Fibroblast of villous mesenchyme (primary cell): ENCODE data around the gene VDAC2. TPM values are rescaled to one million over a fixed set of nuclear protein-coding genes. Genes with fewer than 3 reads are reported as not detected.

ENCODE experiments used
- DNase-seq: peaks from one replicate; pipeline ENCODE4 v3.0.0-alpha.2; 2010; ENCODE audit warnings: low read depth
- H3K4me3 ChIP-seq: 2 replicates; pipeline ENCODE4 v1.5.1; 2011; ENCODE audit warnings: low read depth, mild to moderate bottlenecking, low read length
- total RNA-seq: library from RNA; depleted of rRNA; stranded (reverse); fragments of >200 nt; gene quantifications from 2 replicates; pipeline ENCODE4 v1.2.3, GENCODE V29; 2012
- TF ChIP-seq, protein P1 (sequence below): IDR thresholded peaks from 2 replicates; pipeline ENCODE4 v1.5.1; 2012; ENCODE audit warnings: low read depth, mild to moderate bottlenecking, low read length; ENCODE audit not compliant: insufficient read depth

Gene VDAC2
- total RNA-seq, 1 donor, result 182 TPM

DNA sequence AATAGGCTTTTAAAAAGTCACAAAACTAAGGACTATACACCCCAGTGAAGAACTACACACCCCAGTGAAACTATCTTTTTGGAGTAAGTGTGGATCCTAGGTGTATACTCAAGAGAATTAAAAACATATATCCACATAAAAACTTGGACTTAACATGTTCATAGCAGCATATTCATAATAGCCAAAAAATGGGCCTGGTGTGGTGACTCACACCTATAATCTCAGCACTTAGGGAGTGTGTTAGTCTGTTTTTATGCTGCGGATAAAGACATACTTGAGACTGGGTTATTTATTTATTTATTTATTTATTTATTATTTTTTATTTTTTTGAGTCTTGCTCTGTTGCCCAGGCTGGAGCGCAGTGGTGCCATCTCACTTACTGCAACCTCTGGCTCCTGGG, 44.1 kb downstream of the VDAC2 start:
- DNase-seq, result no peak
- H3K4me3 ChIP-seq, result no peak overlapping the region
- TF ChIP-seq, protein P1, sequence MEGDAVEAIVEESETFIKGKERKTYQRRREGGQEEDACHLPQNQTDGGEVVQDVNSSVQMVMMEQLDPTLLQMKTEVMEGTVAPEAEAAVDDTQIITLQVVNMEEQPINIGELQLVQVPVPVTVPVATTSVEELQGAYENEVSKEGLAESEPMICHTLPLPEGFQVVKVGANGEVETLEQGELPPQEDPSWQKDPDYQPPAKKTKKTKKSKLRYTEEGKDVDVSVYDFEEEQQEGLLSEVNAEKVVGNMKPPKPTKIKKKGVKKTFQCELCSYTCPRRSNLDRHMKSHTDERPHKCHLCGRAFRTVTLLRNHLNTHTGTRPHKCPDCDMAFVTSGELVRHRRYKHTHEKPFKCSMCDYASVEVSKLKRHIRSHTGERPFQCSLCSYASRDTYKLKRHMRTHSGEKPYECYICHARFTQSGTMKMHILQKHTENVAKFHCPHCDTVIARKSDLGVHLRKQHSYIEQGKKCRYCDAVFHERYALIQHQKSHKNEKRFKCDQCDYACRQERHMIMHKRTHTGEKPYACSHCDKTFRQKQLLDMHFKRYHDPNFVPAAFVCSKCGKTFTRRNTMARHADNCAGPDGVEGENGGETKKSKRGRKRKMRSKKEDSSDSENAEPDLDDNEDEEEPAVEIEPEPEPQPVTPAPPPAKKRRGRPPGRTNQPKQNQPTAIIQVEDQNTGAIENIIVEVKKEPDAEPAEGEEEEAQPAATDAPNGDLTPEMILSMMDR, result no peak

DNA sequence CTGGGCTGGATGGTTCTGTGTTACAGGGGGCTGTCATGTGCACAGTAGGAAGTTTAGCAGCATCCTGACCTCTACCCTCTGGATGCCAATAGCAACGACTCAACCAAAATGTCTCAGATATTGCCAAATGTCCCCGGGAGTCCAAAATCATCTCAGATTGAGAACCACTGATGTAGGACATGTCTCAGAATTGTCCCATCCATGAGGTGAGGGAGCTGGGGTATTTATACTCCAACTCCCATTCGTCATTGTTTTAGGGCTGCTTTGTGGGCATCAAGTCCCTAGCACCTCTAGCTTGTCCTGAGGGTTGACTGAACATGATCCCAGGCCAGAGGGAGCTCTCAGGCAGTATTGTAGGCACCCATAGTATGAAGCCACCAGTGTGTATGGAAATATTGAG, 50.4 kb downstream of the VDAC2 start:
- no peak overlapping the region for H3K4me3 ChIP-seq
- TF ChIP-seq, protein P1, result no peak
- no peak for DNase-seq

DNA sequence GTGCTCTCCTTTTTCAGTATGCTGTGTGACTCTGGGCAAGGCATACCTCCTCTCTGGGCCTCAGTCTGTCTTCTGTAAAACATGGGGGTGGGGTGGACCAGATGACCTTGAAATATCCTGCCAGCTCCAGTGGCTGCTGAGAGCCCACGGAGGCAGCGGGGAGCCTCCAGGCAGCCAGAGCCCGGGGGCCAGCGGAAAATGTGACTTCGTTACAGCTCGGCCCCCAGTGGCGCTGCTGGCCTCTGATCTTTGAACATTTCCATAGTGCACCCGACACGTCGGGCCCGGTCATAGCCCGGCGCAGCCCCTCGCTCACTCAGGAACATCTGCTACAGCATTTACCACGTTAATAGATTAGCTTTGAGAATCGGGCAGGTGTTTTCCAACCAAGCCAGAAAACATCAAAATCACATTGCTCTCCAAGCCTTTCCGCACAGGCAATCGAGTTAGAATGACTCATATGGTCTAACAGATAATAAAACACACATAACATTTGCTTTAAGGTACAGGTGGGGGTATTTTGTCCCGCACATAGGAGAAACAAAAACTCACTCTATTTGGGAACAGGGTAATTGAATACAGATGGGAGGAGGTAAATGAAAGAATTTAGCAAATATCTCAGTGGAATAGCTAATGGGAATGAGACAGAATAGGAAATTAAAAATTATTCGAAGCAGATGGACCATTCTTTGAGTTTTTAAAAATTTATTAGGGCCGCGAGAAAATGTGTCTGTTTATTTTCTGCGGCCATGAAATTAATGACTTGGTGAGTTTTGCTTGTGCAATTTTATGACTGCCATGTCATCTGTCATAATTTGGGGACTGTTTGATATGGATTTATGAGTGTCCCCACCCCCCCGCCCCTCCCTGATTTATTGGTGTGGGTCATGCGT, 51.5 kb downstream of the VDAC2 start:
- TF ChIP-seq, protein P1, result no peak
- H3K4me3 ChIP-seq, result no peak overlapping the region
- peak; percentile 19 for DNase-seq

DNA sequence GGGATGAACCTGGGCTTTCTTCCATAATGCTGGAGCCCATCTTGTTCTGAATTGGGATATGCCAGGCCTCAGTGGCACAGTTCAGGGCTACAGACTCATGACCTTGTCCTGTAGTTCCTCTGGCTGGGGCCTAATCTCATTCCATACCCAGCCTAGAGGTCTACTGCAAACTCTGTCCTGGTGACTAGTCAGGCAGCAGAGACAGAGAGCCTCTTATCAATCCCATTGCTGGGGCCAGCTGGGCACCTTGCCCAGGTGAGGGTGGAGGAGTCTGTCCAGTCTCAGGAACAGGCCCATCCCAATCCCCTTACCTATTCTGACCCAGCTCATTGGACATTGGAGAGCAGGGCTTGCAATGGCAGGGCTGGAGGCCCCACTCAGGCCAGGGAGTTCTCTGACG, 53.2 kb downstream of the VDAC2 start:
- no peak overlapping the region for H3K4me3 ChIP-seq
- DNase-seq, result no peak
- TF ChIP-seq, protein P1, result no peak

DNA sequence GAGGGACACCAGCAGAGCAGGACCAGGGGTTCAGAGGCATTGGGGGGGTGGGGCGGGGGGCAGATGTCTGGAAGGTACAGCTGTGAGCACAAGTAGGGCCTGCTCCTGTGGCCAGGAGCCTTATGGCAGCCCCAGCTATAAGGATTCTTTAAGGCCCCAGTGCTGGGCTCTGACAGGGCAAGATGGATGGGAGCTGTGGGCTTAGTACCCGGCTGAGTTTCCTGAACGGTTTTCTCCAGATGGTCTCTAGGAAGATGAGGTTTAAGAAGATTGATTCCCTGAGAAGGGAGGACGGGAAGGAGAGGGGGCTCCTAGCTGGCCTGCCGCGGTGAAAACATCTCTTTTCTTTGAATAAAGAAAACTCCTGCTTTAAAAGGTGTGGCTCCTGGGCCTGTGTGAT, 55.3 kb downstream of the VDAC2 start:
- TF ChIP-seq, protein P1, result no peak
- H3K4me3 ChIP-seq, result no peak overlapping the region
- DNase-seq, result no peak

DNA sequence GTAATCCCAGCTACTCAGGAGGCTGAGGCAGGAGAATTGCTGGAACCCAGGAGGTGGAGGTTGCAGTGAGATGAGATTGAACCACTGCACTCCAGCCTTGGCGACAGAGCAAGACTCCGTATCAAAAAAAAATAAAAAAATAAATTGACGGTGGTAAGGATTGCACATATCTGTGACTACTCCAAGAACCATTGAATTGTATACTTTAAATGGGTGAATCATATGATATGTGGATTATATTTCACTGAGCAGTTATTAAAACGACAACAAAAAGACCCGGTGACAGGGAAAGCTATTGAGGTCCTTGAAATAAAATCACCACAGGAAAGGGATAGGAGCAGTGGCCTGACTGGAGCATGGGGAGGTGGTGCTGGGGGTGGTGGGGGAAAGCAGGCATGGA, 56.3 kb downstream of the VDAC2 start:
- no peak overlapping the region for H3K4me3 ChIP-seq
- TF ChIP-seq, protein P1, result no peak
- no peak for DNase-seq

DNA sequence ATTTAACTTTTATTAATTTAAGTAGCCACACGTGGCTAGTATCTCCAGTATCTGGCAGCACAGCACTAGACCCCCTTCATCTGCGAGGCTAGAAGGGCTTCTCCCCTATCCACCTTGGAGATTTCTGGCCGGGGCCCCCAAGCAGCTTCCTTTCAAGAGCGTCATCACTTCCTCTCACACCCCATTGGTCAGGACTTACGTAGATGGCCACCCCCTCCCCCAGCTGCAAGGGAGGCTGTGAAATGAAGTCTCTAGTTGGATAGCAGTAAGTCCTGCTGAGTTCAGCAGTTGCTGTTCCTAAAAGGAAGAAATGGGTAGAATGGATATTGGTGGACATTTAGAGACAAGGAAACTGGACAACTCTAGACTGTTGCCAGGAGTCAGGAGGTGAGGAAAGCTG, 59.0 kb downstream of the VDAC2 start:
- H3K4me3 ChIP-seq, result no peak overlapping the region
- DNase-seq, result no peak
- TF ChIP-seq, protein P1, result no peak
